SK-N-SH (cell line): ENCODE results near the gene GSK3A. TPM values are rescaled to one million over a fixed set of nuclear protein-coding genes. Genes with fewer than 3 reads are reported as not detected.

Source experiments
- CTCF ChIA-PET: fragments of 300-600, 350-600 bp; formaldehyde crosslinking; extraction: SDS; loops from one replicate; lab custom pipeline; 2021; lab: Yijun Ruan, JAX
- POLR2A ChIA-PET: fragments of 350-600 bp; sonication (Branson Sonifier 250); formaldehyde crosslinking; extraction: SDS; loops from one replicate; lab custom pipeline; 2020; ENCODE audit warnings: antibody characterized with exemption, inconsistent platforms; lab: Yijun Ruan, JAX
- DNase-seq: peaks from one replicate; pipeline ENCODE4 v3.0.0; 2012
- H2AFZ ChIP-seq: fragments of 200-600 bp; sonication (generic); 2 replicates; pipeline ENCODE4 v1.8.1; 2016; ENCODE audit warnings: antibody characterized with exemption, mild to moderate bottlenecking, low read depth
- H3F3A ChIP-seq: fragments of 200-600 bp; sonication (generic); replicated peaks from 2 replicates; pipeline ENCODE3; 2016; ENCODE audit warnings: antibody characterized with exemption, mild to moderate bottlenecking; ENCODE audit not compliant: insufficient read depth
- H3K27ac ChIP-seq, 2 experiments: fragments of 200-500 bp in 1 of 2; fragments of 200-600 bp in 1 of 2; sonication (Bioruptor generic) in 1 of 2; sonication (generic), shearing (Covaris generic) in 1 of 2; 2 replicates each; pipeline versions ENCODE4 v1.5.1 to v1.6.1; 2014 to 2016; ENCODE audit warnings: low read depth in 2 of 2, inconsistent platforms in 1 of 2, low read length in 1 of 2, mild to moderate bottlenecking in 1 of 2, mixed read lengths in 1 of 2
- H3K27me3 ChIP-seq: fragments of 200-600 bp; sonication (generic), shearing (Covaris generic); 2 replicates; pipeline ENCODE4 v1.6.1; 2016; ENCODE audit warnings: mixed run types; ENCODE audit not compliant: insufficient read depth
- H3K36me3 ChIP-seq, 2 experiments: fragments of 200-500 bp in 1 of 2; fragments of 200-600 bp in 1 of 2; sonication (Bioruptor generic) in 1 of 2; sonication (generic) in 1 of 2; replicated peaks in 1 of 2; 2 replicates each; pipeline versions ENCODE3 to v1.5.1; 2014 to 2016; ENCODE audit warnings: low read length in 1 of 2, mild to moderate bottlenecking in 1 of 2; ENCODE audit not compliant: insufficient read depth in 2 of 2, control insufficient read depth in 1 of 2
- H3K4me1 ChIP-seq, 2 experiments: fragments of 200-500 bp in 1 of 2; fragments of 200-600 bp in 1 of 2; sonication (Bioruptor generic) in 1 of 2; sonication (generic), shearing (Covaris generic) in 1 of 2; 2 replicates each; pipeline versions ENCODE4 v1.5.1 to v1.6.1; 2014 to 2016; ENCODE audit warnings: low read depth in 1 of 2, low read length in 1 of 2, mixed run types in 1 of 2; ENCODE audit not compliant: insufficient read depth in 2 of 2, control insufficient read depth in 1 of 2
- H3K4me2 ChIP-seq: fragments of 200-600 bp; sonication (generic), shearing (Covaris generic); 2 replicates; pipeline ENCODE4 v1.6.1; 2017; ENCODE audit warnings: mixed run types
- H3K4me3 ChIP-seq, 2 experiments: fragments of 200-500 bp in 1 of 2; fragments of 200-600 bp in 1 of 2; sonication (Bioruptor generic) in 1 of 2; sonication (generic), shearing (Covaris generic) in 1 of 2; 2 replicates each; pipeline versions ENCODE4 v1.5.1 to v1.8.1; 2014 to 2016; ENCODE audit warnings: low read depth in 2 of 2, inconsistent platforms in 1 of 2, low read length in 1 of 2, mild to moderate bottlenecking in 1 of 2, mixed read lengths in 1 of 2, moderate library complexity in 1 of 2
- H3K79me2 ChIP-seq: fragments of 200-600 bp; sonication (generic); 2 replicates; pipeline ENCODE4 v1.8.1; 2017; ENCODE audit warnings: mild to moderate bottlenecking; ENCODE audit not compliant: insufficient read depth
- H3K9ac ChIP-seq: fragments of 200-600 bp; sonication (generic); 2 replicates; pipeline ENCODE4 v1.6.1; 2017; ENCODE audit warnings: mixed run types
- H3K9me2 ChIP-seq: fragments of 200-600 bp; sonication (generic); 2 replicates; pipeline ENCODE4 v1.6.1; 2017; ENCODE audit warnings: mixed run types
- H3K9me3 ChIP-seq: fragments of 200-600 bp; sonication (generic); 2 replicates; pipeline ENCODE4 v1.6.1; 2017; ENCODE audit warnings: mixed run types, mild to moderate bottlenecking, moderate library complexity
- H4K20me1 ChIP-seq: fragments of 200-600 bp; sonication (generic); 2 replicates; pipeline ENCODE4 v1.6.1; 2017; ENCODE audit warnings: mild to moderate bottlenecking, mixed run types; ENCODE audit not compliant: insufficient read depth
- FOXJ3 ChIP-seq: sonication (generic); formaldehyde crosslinking; IDR thresholded peaks from 2 replicates; pipeline ENCODE4 v1.5.1; 2020; ENCODE audit warnings: mild to moderate bottlenecking, missing genetic modification reagents
- IRF3 ChIP-seq: fragments of 150-350 bp; IDR thresholded peaks from 2 replicates; pipeline ENCODE4 v1.6.1; 2016; ENCODE audit warnings: mild to moderate bottlenecking, low read depth, low read length
- MAX ChIP-seq: IDR thresholded peaks from 2 replicates; pipeline ENCODE4 v1.4.0; 2012; ENCODE audit warnings: low read depth
- POLR2AphosphoS5 ChIP-seq: IDR thresholded peaks from 2 replicates; pipeline ENCODE4 v1.6.1; 2012; ENCODE audit warnings: low read depth, low read length
- RAD21 ChIP-seq: IDR thresholded peaks from 2 replicates; pipeline ENCODE4 v1.6.1; 2012; ENCODE audit warnings: mild to moderate bottlenecking, low read length
- RCOR1 ChIP-seq: fragments of 150-350 bp; IDR thresholded peaks from 2 replicates; pipeline ENCODE4 v1.6.1; 2017; ENCODE audit warnings: antibody characterized with exemption, low read length
- SIN3A ChIP-seq: IDR thresholded peaks from 2 replicates; pipeline ENCODE4 v1.6.1; 2012; ENCODE audit warnings: low read depth, mild to moderate bottlenecking, low read length, moderate library complexity, borderline replicate concordance
- SMC3 ChIP-seq: IDR thresholded peaks from 2 replicates; pipeline ENCODE4 v1.6.1; 2012; ENCODE audit warnings: low read depth, low read length, improper control_type of control experiment
- USF2 ChIP-seq: fragments of 150-350 bp; IDR thresholded peaks from 2 replicates; pipeline ENCODE4 v1.6.1; 2017; ENCODE audit warnings: antibody characterized with exemption, low read length, low read depth, borderline replicate concordance
- YY1 ChIP-seq: IDR thresholded peaks from 2 replicates; pipeline ENCODE4 v1.4.0; 2012; ENCODE audit warnings: low read depth, mild to moderate bottlenecking
- WGBS: methylation state at CpG from one replicate; pipeline ENCODE4 v1.1.6; 2017; ENCODE audit warnings: low lambda C conversion rate; 5-methylcytosine and 5-hydroxymethylcytosine counted together
- polyA plus RNA-seq, 3 experiments: library from polyadenylated mRNA; depleted of rRNA; stranded (reverse); fragments of >200 nt; gene quantifications; 2 replicates each; pipeline ENCODE4 v1.2.3, GENCODE V29; 2012

GSK3A gene
- polyA plus RNA-seq, 1 of the 3 experiments (the other 2 are of a cell fraction): 42.1 TPM

- H3K36me3 ChIP-seq: peaks cover 21 to 74% of the 10 kb centered on the region in 2 experiments
- H3K4me1 ChIP-seq: no peaks in the 10 kb centered on the region; a peak in 2 of 4 replicates
- H2AFZ ChIP-seq: no peak overlapping the region
- peaks cover 31% of the 10 kb centered on the region for H3F3A ChIP-seq
- 81% methylated on average over 4 of the region's 4 CpGs for WGBS
- H3K9me3 ChIP-seq: no peaks in the 10 kb centered on the region
- peaks cover 44% of the 10 kb centered on the region for H4K20me1 ChIP-seq
- H3K4me2 ChIP-seq: no peak overlapping the region
- ChIA-PET POLR2A (interaction anchor here (1.3 to 1.4 kb wide), 2 partner anchors 9 to 168 kb away, joined by 3 to 7 read pairs; partner anchors contain the start of gene ZNF526), CTCF (interaction anchor here (0.9 to 1.8 kb wide), 2 partner anchors 12 to 120 kb away, joined by 5 read pairs; no protein-coding TSS in a partner anchor)
- H3K79me2 ChIP-seq: peaks cover 24% of the 10 kb centered on the region; the same call in 1 of the 2 replicates
- TF ChIP-seq POLR2AphosphoS5 (0 out of 2 replicates have a peak, but pooled peaks have one; percentile 6), FOXJ3 (no peak)
- H3K9ac ChIP-seq: no peak overlapping the region
- H3K4me3 ChIP-seq: no peak overlapping the region
- no peaks in the 10 kb centered on the region for H3K27me3 ChIP-seq
- no peaks in the 10 kb centered on the region for H3K9me2 ChIP-seq
- no peak for DNase-seq
- H3K27ac ChIP-seq: no peak overlapping the region
These were observed 13.8 kb downstream of the GSK3A start for GRCh38 chr19:42228641-42229040.

- H3K9me3 ChIP-seq: no peaks in the 10 kb centered on the region
- H3K4me1 ChIP-seq: no peaks in the 10 kb centered on the region; a peak in 2 of 4 replicates
- peaks cover 39% of the 10 kb centered on the region for H4K20me1 ChIP-seq
- H3K27me3 ChIP-seq: no peaks in the 10 kb centered on the region
- H3K9ac ChIP-seq: no peak overlapping the region
- H3F3A ChIP-seq: peaks cover 27% of the 10 kb centered on the region
- H3K36me3 ChIP-seq: peaks cover 17 to 58% of the 10 kb centered on the region in 2 experiments
- CTCF ChIA-PET: interaction anchor here (1.0 to 1.3 kb wide), 2 partner anchors 10 to 118 kb away, joined by 3 to 7 read pairs; no protein-coding TSS in a partner anchor
- TF ChIP-seq RCOR1: no peak
- no peak for TF ChIP-seq YY1
- no peak for TF ChIP-seq IRF3
- no peak for TF ChIP-seq RAD21
- no peak for TF ChIP-seq SMC3
- no peak for TF ChIP-seq FOXJ3
- TF ChIP-seq SIN3A: no peak
- TF ChIP-seq MAX: no peak
- TF ChIP-seq USF2: no peak
- TF ChIP-seq POLR2AphosphoS5: no peak
- 0 out of 4 replicates have a peak overlapping the region, but pooled peaks of 1 of the 2 experiments have one; percentile 3 for H3K4me3 ChIP-seq
- H3K9me2 ChIP-seq: no peaks in the 10 kb centered on the region
- no peak overlapping the region for H2AFZ ChIP-seq
- DNase-seq: no peak
- H3K79me2 ChIP-seq: peaks cover 42% of the 10 kb centered on the region
- POLR2A ChIA-PET: no interaction called here
- H3K4me2 ChIP-seq: no peak overlapping the region
- WGBS: 83% methylated on average over 1 of the region's 1 CpG
- H3K27ac ChIP-seq: no peak overlapping the region
These were observed 15.5 kb downstream of the GSK3A start for GRCh38 chr19:42226886-42227285.
